ENCODE data around the gene SPINK6. TPM values are rescaled to one million over a fixed set of nuclear protein-coding genes. Genes with fewer than 3 reads are reported as not detected.

SPINK6 gene
- total and polyA plus RNA-seq, 2 of the 8 experiments (the other 6 are each of a cell fraction or from before 2014, with no cell fraction given): not detected

DNA sequence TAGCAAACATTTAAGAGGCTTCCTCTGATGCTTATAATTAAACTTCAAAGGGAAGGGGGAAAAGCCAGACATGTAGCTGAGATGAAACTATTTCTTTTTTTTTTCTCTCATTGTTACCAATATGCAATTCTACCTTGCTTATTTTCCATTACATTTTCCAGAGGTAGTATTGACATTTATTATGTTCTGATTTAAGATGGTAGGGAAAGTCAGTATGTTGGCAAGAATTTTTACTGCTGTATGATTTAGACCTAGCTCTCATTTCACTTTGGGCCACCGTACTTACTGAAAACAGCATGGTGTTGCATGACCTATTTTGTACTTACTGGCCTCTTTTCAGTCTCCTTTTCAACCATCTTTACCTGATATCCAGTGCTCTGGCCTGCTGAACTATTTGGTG, 9.6 kb upstream of the SPINK6 start:
- FAIRE-seq (no peak), DNase-seq (ENCODE audit: low read depth in 1 of 2, low spot score in 2 of 2) (no peak)
- Histone ChIP-seq H2BK20ac (ENCODE audit: low read length) (no peak overlapping the region), H2BK15ac (ENCODE audit: low read length) (no peak overlapping the region), H3K9me3 (ENCODE audit: insufficient read depth in 2 of 2, low read depth in 1 of 2, low read length in 1 of 2) (no peaks in the 10 kb centered on the region), H3K4me1 (replicated peaks in 1 of 4; ENCODE audit: control insufficient read depth in 3 of 4, insufficient read depth in 4 of 4, low read length in 3 of 4) (no peaks in the 10 kb centered on the region), H3K27me3 (replicated peaks in 1 of 4; ENCODE audit: control insufficient read depth in 3 of 4, extremely low read depth in 1 of 4, insufficient read depth in 3 of 4, low read length in 3 of 4) (no peaks in the 10 kb centered on the region), H3K56ac (replicated peaks; ENCODE audit: insufficient read length, low read depth, low read length) (no peak overlapping the region), H3K79me1 (ENCODE audit: low read depth, low read length) (no peaks in the 10 kb centered on the region), H3K18ac (ENCODE audit: extremely low read depth, low read length) (no peak overlapping the region), H2BK12ac (ENCODE audit: low read depth, low read length) (no peak overlapping the region), H3K23ac (ENCODE audit: insufficient read length) (no peak overlapping the region), H4K8ac (ENCODE audit: extremely low read depth, insufficient read depth, low read length) (no peak overlapping the region), H2BK120ac (replicated peaks; ENCODE audit: low read depth, low read length) (no peak overlapping the region), H3K79me2 (ENCODE audit: control insufficient read depth in 1 of 2, insufficient read depth in 2 of 2, low read length in 2 of 2) (no peaks in the 10 kb centered on the region), H3K4me3 (ENCODE audit: extremely low read depth in 1 of 4, insufficient read depth in 2 of 4, low read depth in 3 of 4, low read length in 4 of 4) (no peak overlapping the region), H3K14ac (ENCODE audit: insufficient read length) (no peak overlapping the region), H3K4ac (replicated peaks; ENCODE audit: insufficient read length, low read depth, low read length) (no peak overlapping the region), H4K5ac (ENCODE audit: insufficient read length, low read depth, low read length) (no peak overlapping the region), H2AFZ (ENCODE audit: low read length) (no peak overlapping the region), H3K36me3 (ENCODE audit: control insufficient read depth in 2 of 4, insufficient read depth in 4 of 4, low read length in 3 of 4) (no peaks in the 10 kb centered on the region), H3K23me2 (ENCODE audit: low read depth, low read length) (no peaks in the 10 kb centered on the region), H3K9ac (replicated peaks in 1 of 4; ENCODE audit: extremely low read depth in 1 of 4, low read depth in 3 of 4, low read length in 3 of 4) (no peak overlapping the region), H3K4me2 (ENCODE audit: insufficient read depth in 1 of 2, low read depth in 2 of 2, low read length in 2 of 2) (no peak overlapping the region), H2BK5ac (ENCODE audit: low read depth, low read length) (no peak overlapping the region), H2AK5ac (ENCODE audit: low read depth, low read length) (no peak overlapping the region), H3K27ac (ENCODE audit: low read depth, low read length) (no peak overlapping the region), H4K20me1 (replicated peaks in 1 of 2; ENCODE audit: control insufficient read depth in 1 of 2, insufficient read depth in 2 of 2, low read length in 2 of 2) (no peaks in the 10 kb centered on the region), H4K91ac (replicated peaks; ENCODE audit: insufficient read length, low read length) (no peak overlapping the region)
- 85% methylated on average over 1 of the region's 1 CpG; no CpG with 5 or more reads in 1 of the 2 experiments for WGBS, 2 experiments (ENCODE audit: extremely low coverage in 1 of 2, insufficient coverage in 1 of 2, insufficient read length in 1 of 2, insufficient replicate concordance in 2 of 2, low coverage in 1 of 2, low lambda C conversion rate in 2 of 2, missing lambda C conversion rate in 1 of 2)
- CTCF ChIA-PET (ENCODE audit: partially characterized antibody): interaction anchor here (1.3 to 1.4 kb wide), 2 partner anchors 14 to 307 kb away, joined by 3 read pairs; no protein-coding TSS in a partner anchor
- POLR2A ChIA-PET (ENCODE audit: partially characterized antibody): no interaction called here
- TF ChIP-seq NRF1 (IDR thresholded peaks at IDR 0.05; ENCODE audit: low read depth, low read length) (no peak), TCF12 (IDR thresholded peaks at IDR 0.05; ENCODE audit: low read depth, low read length) (no peak), CREB1 (IDR thresholded peaks at IDR 0.05) (no peak), EGR1 (IDR thresholded peaks at IDR 0.05; ENCODE audit: borderline replicate concordance, low read depth, low read length) (no peak)
- TF ChIP-seq, protein P1, sequence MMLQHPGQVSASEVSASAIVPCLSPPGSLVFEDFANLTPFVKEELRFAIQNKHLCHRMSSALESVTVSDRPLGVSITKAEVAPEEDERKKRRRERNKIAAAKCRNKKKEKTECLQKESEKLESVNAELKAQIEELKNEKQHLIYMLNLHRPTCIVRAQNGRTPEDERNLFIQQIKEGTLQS (IDR thresholded peaks at IDR 0.05; ENCODE audit: insufficient read depth, low read depth, low read length): no peak

Data from H1 (cell line).